HepG2 (cell line): Measurements from ENCODE around the gene OBP2A. TPM values are rescaled to one million over a fixed set of nuclear protein-coding genes. Genes with fewer than 3 reads are reported as not detected.

Experiments
- ATAC-seq: fragments of 200-7000 bp; cut with Tn5 transposase; 3 replicates; pipeline ENCODE4 v1.9.1; 2020; ENCODE audit warnings: mild to moderate bottlenecking, moderate library complexity
- BruUV-seq: library from RNA; stranded (reverse); fragments of 400-500 nt; replicated peaks from 2 replicates; lab custom pipeline; 2021; lab: Mats Ljungman, UMichigan
- CTCF ChIA-PET: fragments of 300-600 bp; formaldehyde crosslinking; extraction: SDS; loops from one replicate; lab custom pipeline; 2021; ENCODE audit warnings: low total read pairs, inconsistent platforms, low intra/inter-chr PET ratio; lab: Yijun Ruan, JAX
- POLR2A ChIA-PET: fragments of 350-600 bp; sonication (Branson Sonifier 250); formaldehyde crosslinking; loops from one replicate; lab custom pipeline; 2020; ENCODE audit warnings: antibody characterized with exemption, inconsistent platforms; lab: Yijun Ruan, JAX
- DNase-seq: peaks from one replicate; pipeline ENCODE4 v3.0.0-alpha.2; 2015; ENCODE audit warnings: low spot score
- FAIRE-seq: peaks from 3 replicates; lab custom pipeline; 2011; peaks lifted over from hg19 to GRCh38; lab: Jason Lieb, UNC
- H2AFZ ChIP-seq: one replicate; pipeline ENCODE4 v1.6.1; 2011; ENCODE audit warnings: low read length, inconsistent platforms
- H3K27ac ChIP-seq: fragments of 300-600 bp; 3 replicates; pipeline ENCODE4 v1.8.0; 2011; ENCODE audit warnings: mixed run types, mild to moderate bottlenecking, mixed read lengths, low read length, inconsistent platforms; ENCODE audit not compliant: insufficient read depth; ENCODE audit errors: extremely low read length
- H3K27me3 ChIP-seq, 2 experiments: fragments of 200-600 bp in 1 of 2; 2 replicates in 1 of 2; 3 replicates in 1 of 2; pipeline versions ENCODE4 v1.6.0 to v1.8.0; 2011; ENCODE audit warnings: low read length in 2 of 2, mild to moderate bottlenecking in 2 of 2, moderate library complexity in 2 of 2, inconsistent platforms in 1 of 2; ENCODE audit not compliant: insufficient read depth in 2 of 2, control insufficient read depth in 1 of 2
- H3K36me3 ChIP-seq, 2 experiments: fragments of 200-600 bp in 1 of 2; replicated peaks in 1 of 2; 2 replicates in 1 of 2; 3 replicates in 1 of 2; pipeline versions ENCODE4 v1.5.1 to v1.8.0; 2011; ENCODE audit warnings: low read length in 2 of 2, inconsistent platforms in 1 of 2; ENCODE audit not compliant: insufficient read depth in 2 of 2, control insufficient read depth in 1 of 2
- H3K4me1 ChIP-seq: 2 replicates; pipeline ENCODE4 v1.5.1; 2012; ENCODE audit warnings: low read length, inconsistent platforms; ENCODE audit not compliant: insufficient read depth
- H3K4me2 ChIP-seq: 2 replicates; pipeline ENCODE4 v1.6.0; 2011; ENCODE audit warnings: low read depth, low read length, inconsistent platforms
- H3K4me3 ChIP-seq, 3 experiments: fragments of 200-600 bp in 1 of 3; sonication (generic), shearing (Covaris generic) in 1 of 3; replicated peaks in 1 of 3; 2 replicates each; pipeline ENCODE4 v1.5.1; 2011 to 2016; ENCODE audit warnings: low read length in 3 of 3, inconsistent platforms in 2 of 3, low read depth in 2 of 3, mild to moderate bottlenecking in 2 of 3, control low read depth in 1 of 3, mixed read lengths in 1 of 3; ENCODE audit not compliant: insufficient read depth in 1 of 3
- H3K79me2 ChIP-seq: one replicate; pipeline ENCODE4 v1.6.1; 2011; ENCODE audit warnings: low read length, inconsistent platforms; ENCODE audit not compliant: insufficient read depth
- H3K9ac ChIP-seq: 2 replicates; pipeline ENCODE4 v1.6.0; 2011; ENCODE audit warnings: mild to moderate bottlenecking, low read depth, low read length, inconsistent platforms; ENCODE audit not compliant: insufficient read depth
- H3K9me3 ChIP-seq: 2 replicates; pipeline ENCODE4 v1.5.1; 2012; ENCODE audit warnings: mild to moderate bottlenecking, low read length
- H4K20me1 ChIP-seq: 2 replicates; pipeline ENCODE4 v1.6.0; 2011; ENCODE audit warnings: inconsistent platforms, mild to moderate bottlenecking, low read length, moderate library complexity; ENCODE audit not compliant: insufficient read depth
- BHLHE40 ChIP-seq: IDR thresholded peaks from 2 replicates; pipeline ENCODE4 v1.6.1; 2011; ENCODE audit warnings: low read length, improper control_type of control experiment
- ELF1 ChIP-seq: sonication (generic); formaldehyde crosslinking; IDR thresholded peaks from 2 replicates; pipeline ENCODE4 v1.4.0; 2020; ENCODE audit warnings: missing genetic modification reagents
- ETV6 ChIP-seq: sonication (generic); formaldehyde crosslinking; conservative IDR thresholded peaks from 2 replicates; pipeline ENCODE4 v1.4.0; 2020; ENCODE audit warnings: missing genetic modification reagents
- GATAD1 ChIP-seq: IDR thresholded peaks from 2 replicates; pipeline ENCODE4 v1.6.1; 2016; ENCODE audit warnings: missing genetic modification reagents, missing compliant biosample characterization
- JUN ChIP-seq: sonication (generic); formaldehyde crosslinking; IDR thresholded peaks from 2 replicates; pipeline ENCODE4 v1.4.0; 2020; ENCODE audit warnings: mild to moderate bottlenecking, missing genetic modification reagents
- KLF6 ChIP-seq: IDR thresholded peaks from 2 replicates; pipeline ENCODE4 v1.8.0; 2016; ENCODE audit warnings: missing biosample characterization, missing genetic modification reagents
- NFIC ChIP-seq: IDR thresholded peaks from 2 replicates; pipeline ENCODE4 v1.6.1; 2012; ENCODE audit warnings: mild to moderate bottlenecking, low read length, inconsistent platforms
- RARA ChIP-seq: IDR thresholded peaks from 2 replicates; pipeline ENCODE4 v1.6.1; 2016; ENCODE audit warnings: missing genetic modification reagents, missing compliant biosample characterization
- SMYD3 ChIP-seq: sonication (generic); formaldehyde crosslinking; IDR thresholded peaks from 2 replicates; pipeline ENCODE4 v1.8.1; 2023; ENCODE audit warnings: mild to moderate bottlenecking, missing genetic modification reagents
- SNAPC2 ChIP-seq: sonication (generic); formaldehyde crosslinking; IDR thresholded peaks from 2 replicates; pipeline ENCODE4 v1.8.1; 2022; ENCODE audit warnings: mild to moderate bottlenecking, missing genetic modification reagents
- ZC3H4 ChIP-seq: sonication (generic); formaldehyde crosslinking; IDR thresholded peaks from 2 replicates; pipeline ENCODE4 v1.4.0; 2020; ENCODE audit warnings: missing genetic modification reagents, borderline replicate concordance
- ZFP62 ChIP-seq: sonication (generic); formaldehyde crosslinking; IDR thresholded peaks from 2 replicates; pipeline ENCODE4 v1.4.0; 2020; ENCODE audit warnings: missing genetic modification reagents
- ZNF207 ChIP-seq: fragments of 450-650 bp; IDR thresholded peaks from 2 replicates; pipeline ENCODE4 v1.6.1; 2016; ENCODE audit warnings: antibody characterized with exemption, borderline replicate concordance
- ZNF251 ChIP-seq: sonication (generic); formaldehyde crosslinking; IDR thresholded peaks from 2 replicates; pipeline ENCODE4 v1.9.0; 2021; ENCODE audit warnings: mild to moderate bottlenecking, missing genetic modification reagents
- ZNF317 ChIP-seq: sonication (generic); formaldehyde crosslinking; IDR thresholded peaks from 2 replicates; pipeline ENCODE4 v1.5.0; 2020; ENCODE audit warnings: mild to moderate bottlenecking, missing genetic modification reagents
- ZNF382 ChIP-seq: sonication (generic); formaldehyde crosslinking; IDR thresholded peaks from 2 replicates; pipeline ENCODE4 v1.5.0; 2020; ENCODE audit warnings: missing genetic modification reagents, mild to moderate bottlenecking, borderline replicate concordance
- ZNF460 ChIP-seq: sonication (generic); formaldehyde crosslinking; IDR thresholded peaks from 2 replicates; pipeline ENCODE4 v1.5.1; 2020; ENCODE audit warnings: missing genetic modification reagents, mild to moderate bottlenecking, borderline replicate concordance
- ZNF800 ChIP-seq: sonication (generic); formaldehyde crosslinking; IDR thresholded peaks from 2 replicates; pipeline ENCODE4 v1.4.0; 2020; ENCODE audit warnings: missing genetic modification reagents
- ZNF841 ChIP-seq: sonication (generic); formaldehyde crosslinking; IDR thresholded peaks from 2 replicates; pipeline ENCODE4 v1.8.1; 2023; ENCODE audit warnings: missing genetic modification reagents, borderline replicate concordance
- ZSCAN9 ChIP-seq: IDR thresholded peaks from 2 replicates; pipeline ENCODE4 v1.6.1; 2016; ENCODE audit warnings: borderline replicate concordance
- WGBS: methylation state at CpG from one replicate; pipeline ENCODE4 v1.1.6; 2017; ENCODE audit warnings: low lambda C conversion rate; 5-methylcytosine and 5-hydroxymethylcytosine counted together
- in situ Hi-C: cut with HindIII; loops from 2 replicates; pipeline ENCODE4 v1.10.0; 2017; ENCODE audit warnings: low pct_unique_long_range_greater_than_20kb; ENCODE audit not compliant: extremely low pct_ligation_motif_present
- intact Hi-C: fragments of 100-400 bp; cut with micrococcal nuclease; formaldehyde crosslinking; loops from one replicate; pipeline ENCODE4 v1.10.0; 2022; ENCODE audit not compliant: unreplicated experiment
- polyA plus RNA-seq, 8 experiments: library from polyadenylated mRNA; depleted of rRNA in 3 of 8; stranded (reverse) in 7 of 8; unstranded in 1 of 8; fragments of >200 nt; fragmentation: Illumina TruSeq in 4 of 8; extraction: Trizol in 4 of 8; gene quantifications; 2 replicates each; pipeline versions ENCODE4 v1.2.1 to v1.2.3, GENCODE V29; 2011 to 2016; ENCODE audit warnings: low read depth in 4 of 8, missing spikeins in 1 of 8, mixed read lengths in 1 of 8; ENCODE audit not compliant: insufficient read depth in 1 of 8
- total RNA-seq, 5 experiments: library from RNA; depleted of rRNA; stranded (reverse); fragments of >200 nt; fragmentation: Illumina TruSeq; extraction: Trizol; gene quantifications; 2 replicates each; pipeline ENCODE4 v1.2.3, GENCODE V29; 2016; ENCODE audit warnings: low read depth in 1 of 5
- TF ChIP-seq, protein P1 (sequence below): sonication (generic); formaldehyde crosslinking; IDR thresholded peaks from 2 replicates; pipeline ENCODE4 v1.4.0; 2020; ENCODE audit warnings: mild to moderate bottlenecking, missing genetic modification reagents
- TF ChIP-seq, protein P2 (sequence below): sonication (generic); formaldehyde crosslinking; IDR thresholded peaks from 2 replicates; pipeline ENCODE4 v1.8.1; 2023; ENCODE audit warnings: missing genetic modification reagents, mild to moderate bottlenecking, borderline replicate concordance
- TF ChIP-seq, protein P3 (sequence below): IDR thresholded peaks from 2 replicates; pipeline ENCODE4 v1.6.1; 2016; ENCODE audit warnings: low read depth, control low read depth

OBP2A gene
- total and polyA plus RNA-seq, 2 of the 13 experiments (the other 11 are each of a cell fraction or from before 2014, with no cell fraction given): 0.32 TPM; not detected in 1

- no peak for TF ChIP-seq ZNF382 (CRISPR knock-in tag)
- no peak for TF ChIP-seq JUN (CRISPR knock-in tag)
- TF ChIP-seq ZSCAN9: no peak
- TF ChIP-seq ZC3H4: no peak
- TF ChIP-seq KLF6 (CRISPR knock-in tag): no peak
- TF ChIP-seq ZFP62: no peak
- TF ChIP-seq ZNF460: no peak
Measured at GRCh38 chr9:135533113-135533512, 12.8 kb upstream of the OBP2A start (continued).

GRCh38 chr9:135533674-135534073 lies 12.3 kb upstream of the OBP2A start:
- Histone ChIP-seq H3K27me3 (peaks cover 0 to 31% of the 10 kb centered on the region in 2 experiments; a peak in 2 of 5 replicates), H3K36me3 (no peaks in the 10 kb centered on the region), H2AFZ (no peak overlapping the region), H3K79me2 (no peaks in the 10 kb centered on the region), H3K9ac (no peak overlapping the region), H4K20me1 (no peaks in the 10 kb centered on the region), H3K27ac (no peak overlapping the region), H3K4me3 (no peak overlapping the region), H3K4me1 (no peaks in the 10 kb centered on the region), H3K4me2 (no peak overlapping the region), H3K9me3 (no peaks in the 10 kb centered on the region)
- DNase-seq (no peak), FAIRE-seq (no peak), ATAC-seq (no peak)
- TF ChIP-seq ZNF207: no peak
- TF ChIP-seq GATAD1: no peak
- TF ChIP-seq, protein P1, sequence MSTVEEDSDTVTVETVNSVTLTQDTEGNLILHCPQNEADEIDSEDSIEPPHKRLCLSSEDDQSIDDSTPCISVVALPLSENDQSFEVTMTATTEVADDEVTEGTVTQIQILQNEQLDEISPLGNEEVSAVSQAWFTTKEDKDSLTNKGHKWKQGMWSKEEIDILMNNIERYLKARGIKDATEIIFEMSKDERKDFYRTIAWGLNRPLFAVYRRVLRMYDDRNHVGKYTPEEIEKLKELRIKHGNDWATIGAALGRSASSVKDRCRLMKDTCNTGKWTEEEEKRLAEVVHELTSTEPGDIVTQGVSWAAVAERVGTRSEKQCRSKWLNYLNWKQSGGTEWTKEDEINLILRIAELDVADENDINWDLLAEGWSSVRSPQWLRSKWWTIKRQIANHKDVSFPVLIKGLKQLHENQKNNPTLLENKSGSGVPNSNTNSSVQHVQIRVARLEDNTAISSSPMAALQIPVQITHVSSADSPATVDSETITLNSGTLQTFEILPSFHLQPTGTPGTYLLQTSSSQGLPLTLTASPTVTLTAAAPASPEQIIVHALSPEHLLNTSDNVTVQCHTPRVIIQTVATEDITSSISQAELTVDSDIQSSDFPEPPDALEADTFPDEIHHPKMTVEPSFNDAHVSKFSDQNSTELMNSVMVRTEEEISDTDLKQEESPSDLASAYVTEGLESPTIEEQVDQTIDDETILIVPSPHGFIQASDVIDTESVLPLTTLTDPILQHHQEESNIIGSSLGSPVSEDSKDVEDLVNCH: no peak
- TF ChIP-seq RARA (CRISPR knock-in tag): no peak
- no peak for TF ChIP-seq ZNF841
- no peak for TF ChIP-seq SMYD3
- no peak for TF ChIP-seq BHLHE40
- no peak for TF ChIP-seq SNAPC2
- no peak for TF ChIP-seq ZNF800 (CRISPR knock-in tag)
- TF ChIP-seq ETV6 (CRISPR knock-in tag): no peak
- TF ChIP-seq, protein P2, sequence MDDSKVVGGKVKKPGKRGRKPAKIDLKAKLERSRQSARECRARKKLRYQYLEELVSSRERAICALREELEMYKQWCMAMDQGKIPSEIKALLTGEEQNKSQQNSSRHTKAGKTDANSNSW (CRISPR knock-in tag): no peak
- TF ChIP-seq ZNF317 (CRISPR knock-in tag): no peak
- no peak for TF ChIP-seq ZNF251
- TF ChIP-seq ELF1 (CRISPR knock-in tag): no peak
- no peak for TF ChIP-seq NFIC
- TF ChIP-seq, protein P3, sequence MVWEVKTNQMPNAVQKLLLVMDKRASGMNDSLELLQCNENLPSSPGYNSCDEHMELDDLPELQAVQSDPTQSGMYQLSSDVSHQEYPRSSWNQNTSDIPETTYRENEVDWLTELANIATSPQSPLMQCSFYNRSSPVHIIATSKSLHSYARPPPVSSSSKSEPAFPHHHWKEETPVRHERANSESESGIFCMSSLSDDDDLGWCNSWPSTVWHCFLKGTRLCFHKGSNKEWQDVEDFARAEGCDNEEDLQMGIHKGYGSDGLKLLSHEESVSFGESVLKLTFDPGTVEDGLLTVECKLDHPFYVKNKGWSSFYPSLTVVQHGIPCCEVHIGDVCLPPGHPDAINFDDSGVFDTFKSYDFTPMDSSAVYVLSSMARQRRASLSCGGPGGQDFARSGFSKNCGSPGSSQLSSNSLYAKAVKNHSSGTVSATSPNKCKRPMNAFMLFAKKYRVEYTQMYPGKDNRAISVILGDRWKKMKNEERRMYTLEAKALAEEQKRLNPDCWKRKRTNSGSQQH (CRISPR knock-in tag): no peak
- ChIA-PET CTCF (no interaction called here), POLR2A (no interaction called here)
- BruUV-seq: no TSS peak
- 52% methylated on average over 9 of the region's 12 CpGs for WGBS
- intact Hi-C loops (no loop called here), in situ Hi-C loops (no loop called here)
